ENCODE data around the gene MFSD12. TPM values are rescaled to one million over a fixed set of nuclear protein-coding genes. Genes with fewer than 3 reads are reported as not detected.
A peak's percentile ranks its signal among the peaks of the same experiment; 100 is the strongest.
"Not testable (repeated sequence)": the region's sequence is repeated elsewhere in the genome, so short reads cannot be mapped to it uniquely, and the experiment has no call there.

MFSD12 gene
- total RNA-seq, 1 donor from 2014 or later, result 53.8 TPM

- DNase-seq (ENCODE audit: low read depth in 2 of 2), result no peak
Measured at GRCh38 chr19:3585301-3586126, 28.1 kb upstream of the MFSD12 start, which contains the start of gene GIPC3. TSS of gene GIPC3 (plus strand) at chr19:3585478. CDS start at chr19:3585598, 120 bp downstream.

DNA sequence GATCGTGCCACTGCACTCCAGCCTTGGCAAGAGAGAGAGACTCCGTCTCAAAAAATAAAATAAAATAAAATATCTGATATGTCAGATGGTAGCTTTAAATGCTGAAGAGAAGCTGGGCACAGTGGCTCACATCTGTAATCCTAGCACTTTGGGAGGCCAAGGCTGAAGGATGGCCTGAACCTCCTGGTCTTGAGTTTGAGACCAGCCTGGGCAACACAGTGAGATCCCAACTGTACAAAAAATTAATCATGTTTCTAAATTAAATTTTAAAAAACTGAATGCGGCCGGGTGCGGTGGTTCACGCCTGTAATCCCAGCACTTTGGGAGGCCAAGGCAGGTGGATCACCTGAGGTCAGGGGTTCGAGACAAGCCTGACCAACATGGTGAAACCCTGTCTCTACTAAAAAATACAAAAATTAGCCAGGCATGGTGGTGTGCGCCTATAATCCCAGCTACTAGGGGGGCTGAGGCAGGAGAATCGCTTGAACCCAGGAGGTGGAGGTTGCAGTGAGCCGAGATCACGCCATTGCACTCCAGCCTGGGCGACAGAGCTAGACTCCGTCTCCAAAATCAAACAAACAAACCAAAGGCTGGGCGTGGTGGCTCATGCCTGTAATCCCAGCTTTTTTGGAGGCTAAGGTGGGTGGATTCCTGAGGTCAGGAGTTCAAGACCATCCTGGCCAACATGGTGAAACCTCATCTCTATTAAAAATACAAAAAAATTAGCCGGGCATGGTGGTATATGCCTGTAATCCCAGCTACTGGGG lies 26.8 kb upstream of the MFSD12 start:
- not testable (repeated sequence) for DNase-seq (ENCODE audit: low read depth in 2 of 2)

- not testable (repeated sequence) for DNase-seq (ENCODE audit: low read depth in 2 of 2)
Measured at GRCh38 chr19:3581792-3582191, 24.4 kb upstream of the MFSD12 start.

DNA sequence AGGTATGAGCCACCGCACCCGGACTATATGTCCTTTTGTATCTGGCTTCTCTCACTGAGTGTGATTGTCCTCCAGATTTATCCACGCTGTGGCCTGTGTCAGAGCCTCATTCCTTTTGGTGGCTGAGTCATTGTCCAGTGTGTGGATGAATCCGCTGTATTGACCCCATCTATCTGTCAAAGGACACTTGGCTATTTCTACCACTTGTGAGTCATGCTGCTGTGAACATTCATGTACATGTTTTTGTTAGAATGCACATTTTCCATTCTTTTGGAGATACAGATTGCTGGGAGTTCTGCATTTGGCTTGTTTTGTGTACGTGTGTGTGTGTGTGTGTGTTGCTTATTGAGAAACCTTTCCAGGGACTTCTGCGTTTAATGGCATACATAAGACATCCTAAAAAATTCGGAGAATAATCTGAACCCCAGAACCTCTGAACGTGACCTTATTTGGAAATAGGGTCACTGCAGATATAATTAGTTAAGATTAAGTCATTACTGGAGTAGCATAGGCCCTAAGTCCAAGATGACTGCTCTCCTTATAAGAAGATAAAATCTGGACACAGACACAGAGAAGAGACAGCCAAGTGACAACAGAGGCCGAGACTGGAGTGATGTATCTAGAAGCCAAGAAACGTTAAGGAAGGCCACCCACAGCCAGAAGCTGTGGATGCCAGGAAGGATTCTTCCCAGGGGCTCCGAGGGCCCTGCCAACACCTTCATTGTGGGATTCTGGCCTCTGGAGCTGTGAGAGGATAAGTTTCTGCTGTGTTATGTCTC lies 23.0 kb upstream of the MFSD12 start:
- DNase-seq (ENCODE audit: low read depth in 2 of 2), result peak; percentile 55 to 95

DNA sequence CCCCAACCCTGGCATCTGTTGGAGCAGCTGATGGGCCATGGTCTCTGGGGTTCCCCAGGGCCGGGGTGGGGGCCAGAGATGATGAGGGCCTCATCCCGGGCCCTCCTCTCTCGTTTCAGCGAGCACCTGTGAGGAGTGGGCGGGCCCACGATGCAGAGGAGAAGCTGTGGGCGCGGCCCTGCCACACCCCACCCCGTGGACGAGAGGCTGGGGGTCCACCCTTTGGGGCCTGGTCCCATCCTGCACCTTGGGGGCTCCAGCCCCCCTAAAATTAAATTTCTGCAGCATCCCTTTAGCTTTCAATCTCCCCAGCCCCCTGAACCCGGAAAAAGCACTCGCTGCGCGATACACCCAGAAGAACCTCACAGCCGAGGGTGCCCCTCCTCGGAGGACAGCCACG lies 21.0 kb upstream of the MFSD12 start:
- DNase-seq (ENCODE audit: low read depth in 2 of 2), result no peak

DNA sequence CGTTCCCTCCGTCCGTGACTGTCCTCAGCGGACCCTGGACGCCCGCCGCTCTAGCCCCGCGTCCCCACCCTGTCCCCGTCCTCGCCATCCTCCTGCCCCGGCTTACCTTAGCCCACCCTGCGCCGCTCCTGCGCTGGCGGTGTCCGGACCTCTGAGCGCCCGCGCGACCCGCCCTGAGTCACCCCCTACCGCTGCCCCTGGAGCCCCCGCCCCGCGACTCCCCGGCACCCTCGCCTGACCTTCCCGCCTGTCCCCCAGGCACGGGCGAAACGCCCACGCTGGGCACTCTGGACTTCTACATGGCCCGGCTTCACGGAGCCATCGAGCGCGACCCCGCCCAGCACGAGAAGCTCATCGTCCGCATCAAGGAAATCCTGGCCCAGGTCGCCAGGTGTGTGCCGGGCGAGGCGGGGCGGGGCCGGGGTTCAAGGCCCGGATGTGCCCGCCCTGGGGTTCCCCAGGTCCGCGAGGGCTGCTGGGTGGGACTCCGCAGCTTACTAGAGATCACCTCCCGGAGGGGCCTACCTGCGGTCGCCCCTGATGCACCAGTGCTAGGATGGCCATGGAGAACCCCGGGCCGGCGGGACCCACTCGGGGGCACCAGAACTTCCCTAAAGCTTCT lies 20.4 kb upstream of the MFSD12 start:
- DNase-seq (ENCODE audit: low read depth in 2 of 2), result no peak

DNA sequence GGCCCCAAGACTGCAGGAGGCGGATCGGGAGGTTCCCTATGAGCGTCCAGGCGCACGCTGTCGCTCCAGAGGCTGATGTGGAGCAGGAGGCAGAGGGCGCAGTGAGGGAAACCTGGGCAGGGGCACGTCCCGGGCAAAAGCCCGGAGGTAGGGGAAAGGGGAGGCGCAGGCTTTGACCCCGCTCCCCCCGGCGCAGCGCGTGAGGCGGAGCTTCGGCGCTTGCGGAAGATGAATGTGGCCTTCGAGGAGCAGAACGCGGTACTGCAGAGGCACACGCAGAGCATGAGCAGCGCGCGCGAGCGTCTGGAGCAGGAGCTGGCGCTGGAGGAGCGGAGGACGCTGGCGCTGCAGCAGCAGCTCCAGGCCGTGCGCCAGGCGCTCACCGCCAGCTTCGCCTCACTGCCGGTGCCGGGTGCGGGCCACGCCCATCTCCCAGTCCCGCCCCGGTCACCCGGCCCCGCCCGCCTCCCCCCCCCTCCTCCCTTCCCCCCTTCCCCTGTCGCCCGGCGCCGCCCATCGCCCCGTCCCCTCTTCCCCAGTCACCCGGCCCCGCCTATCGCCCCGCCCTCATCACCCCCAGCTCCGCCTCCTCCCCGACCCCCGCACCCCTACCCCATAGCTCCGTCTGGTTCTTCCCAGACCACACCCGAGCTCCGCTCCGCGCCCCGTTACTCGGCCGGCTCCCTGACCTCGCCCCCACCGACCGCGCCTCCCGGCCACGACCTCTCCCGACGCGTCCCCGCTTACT lies 19.5 kb upstream of the MFSD12 start:
- DNase-seq (ENCODE audit: low read depth in 2 of 2), result peak in 1 of 2 donors; percentile 73

DNA sequence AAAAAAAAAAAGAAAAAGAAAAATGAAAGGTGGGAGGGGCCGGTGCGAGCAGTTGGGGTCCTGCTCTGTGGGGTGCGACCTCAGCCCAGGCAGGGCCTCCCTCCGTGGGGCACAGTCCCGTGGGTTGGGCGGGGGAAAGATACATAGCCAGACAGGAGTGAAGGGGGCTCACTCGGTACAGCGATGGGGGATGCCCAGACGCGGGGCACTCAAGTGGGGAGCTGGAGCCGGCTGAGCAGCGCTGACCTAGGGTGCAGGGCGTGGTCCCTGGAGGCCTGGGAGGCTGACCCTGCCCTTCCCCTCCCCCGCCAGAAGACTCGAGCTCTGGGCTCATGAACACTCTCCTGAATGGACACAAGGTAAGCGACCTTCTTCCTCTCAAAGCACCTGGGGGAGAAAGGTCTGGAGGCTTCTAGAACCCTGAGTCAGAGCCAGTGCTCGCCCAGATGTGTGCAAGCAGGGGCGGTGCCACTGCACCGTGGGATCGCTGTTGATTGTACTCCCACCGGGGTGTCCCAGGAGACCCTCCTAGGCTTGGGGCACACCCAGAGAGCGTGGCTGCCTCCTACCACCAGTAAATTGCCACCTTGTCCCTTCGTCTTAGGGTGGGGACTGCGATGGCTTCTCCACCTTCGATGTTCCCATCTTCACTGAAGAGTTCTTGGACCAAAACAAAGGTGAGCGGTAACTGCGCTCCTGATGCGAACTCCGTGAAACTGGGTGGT lies 18.7 kb upstream of the MFSD12 start:
- no peak for DNase-seq (ENCODE audit: low read depth in 2 of 2)

GRCh38 chr19:3575260-3575741 lies 17.9 kb upstream of the MFSD12 start:
- peak in 1 of 2 donors; percentile 38 for DNase-seq (ENCODE audit: low read depth in 2 of 2)

GRCh38 chr19:3573858-3574637 lies 16.7 kb upstream of the MFSD12 start:
- DNase-seq (ENCODE audit: low read depth in 2 of 2), result peak; percentile 93 to 100

- peak in 1 of 2 donors; percentile 17 for DNase-seq (ENCODE audit: low read depth in 2 of 2)
Measured at GRCh38 chr19:3573162-3573857, 15.9 kb upstream of the MFSD12 start.

GRCh38 chr19:3572855-3573161 lies 15.4 kb upstream of the MFSD12 start, which contains the start of gene HMG20B:
TSS of gene HMG20B (plus strand) at chr19:3572944. CDS start at chr19:3573310, 366 bp downstream.
- no peak for DNase-seq (ENCODE audit: low read depth in 2 of 2)

GRCh38 chr19:3572132-3572854 lies 14.9 kb upstream of the MFSD12 start:
- peak; percentile 98 to 100 for DNase-seq (ENCODE audit: low read depth in 2 of 2)

DNA sequence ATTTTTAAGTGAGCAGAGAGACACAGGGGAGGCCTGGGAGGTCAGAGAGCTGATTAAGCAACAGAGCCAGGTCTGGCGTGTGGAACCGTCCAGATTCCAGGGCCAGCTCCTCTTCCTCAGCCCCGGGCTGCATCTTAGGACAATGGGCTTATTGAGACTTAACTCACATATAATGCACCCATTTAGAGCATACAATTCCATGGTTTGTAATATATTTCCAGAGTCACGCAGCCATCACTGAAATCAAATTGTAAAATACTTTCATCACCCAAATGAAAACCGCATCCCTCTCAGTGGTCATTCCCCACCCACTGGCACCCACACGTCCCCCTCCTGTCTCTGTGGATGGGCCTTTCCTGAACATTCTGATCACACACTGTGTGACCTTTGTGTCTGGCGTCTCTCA lies 13.2 kb upstream of the MFSD12 start:
- no peak for DNase-seq (ENCODE audit: low read depth in 2 of 2)

GRCh38 chr19:3570042-3570441 lies 12.7 kb upstream of the MFSD12 start:
- not testable (repeated sequence) for DNase-seq (ENCODE audit: low read depth in 2 of 2)

GRCh38 chr19:3565139-3565538 lies 7.8 kb upstream of the MFSD12 start:
- no peak for DNase-seq (ENCODE audit: low read depth in 2 of 2)

DNA sequence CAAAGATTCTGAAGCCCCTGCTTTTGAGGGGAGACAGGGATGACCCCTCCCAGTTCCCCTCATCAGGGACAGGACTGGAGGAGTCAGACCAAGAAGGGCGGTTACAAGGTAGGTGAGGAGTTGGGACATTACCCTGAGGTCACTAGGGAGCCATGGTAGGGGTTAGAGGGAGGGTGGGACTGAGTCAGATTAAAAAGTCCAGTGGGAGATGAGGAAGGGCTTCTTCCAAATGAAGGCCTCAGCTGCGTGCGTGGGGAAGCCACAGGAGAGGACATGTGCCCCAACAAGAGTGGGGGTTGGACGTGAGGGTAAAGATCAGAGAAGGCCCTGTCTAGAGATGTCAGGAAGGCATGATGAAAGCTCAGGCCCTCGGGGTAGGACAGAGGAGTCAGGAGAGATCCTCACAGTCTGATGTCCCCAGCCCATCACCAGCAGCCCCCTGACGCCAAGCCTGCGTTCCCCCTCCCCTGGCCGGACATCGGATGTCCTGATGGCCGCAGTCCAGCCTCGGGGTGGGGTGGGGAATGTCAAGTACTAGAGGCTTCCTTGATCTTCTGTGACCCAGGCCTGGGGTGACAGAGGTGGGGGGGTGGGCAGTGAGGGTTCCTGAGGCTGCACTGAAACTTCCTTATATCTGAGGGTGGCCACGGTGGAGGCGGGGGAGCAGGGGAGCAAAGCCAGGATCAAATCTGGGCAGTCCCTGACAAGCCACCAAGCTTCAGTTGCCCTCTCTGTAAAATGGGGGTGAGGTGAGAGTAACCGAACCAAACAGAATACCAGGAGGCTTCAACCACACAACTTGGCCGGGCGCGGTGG lies 6.5 kb upstream of the MFSD12 start:
- DNase-seq (ENCODE audit: low read depth in 2 of 2), result no peak
